Fibroblast of lung (primary cell): ENCODE results near the gene TRIB2. TPM values are rescaled to one million over a fixed set of nuclear protein-coding genes. Genes with fewer than 3 reads are reported as not detected.
A peak's percentile ranks its signal among the peaks of the same experiment; 100 is the strongest.

Experiments
- DNase-seq, 2 donors: peaks; one replicate each; pipeline versions ENCODE4 v3.0.0 to v3.0.0-alpha.2; 2010; ENCODE audit warnings: low read depth in 2 of 2
- H2AFZ ChIP-seq: 2 replicates; pipeline ENCODE4 v1.5.1; 2012; ENCODE audit warnings: low read length, control low read depth, inconsistent platforms
- H3K27ac ChIP-seq: 2 replicates; pipeline ENCODE4 v1.5.1; 2011; ENCODE audit warnings: low read length, control low read depth; ENCODE audit not compliant: insufficient read depth
- H3K27me3 ChIP-seq: 2 replicates; pipeline ENCODE4 v1.5.1; 2011; ENCODE audit warnings: mild to moderate bottlenecking, low read length; ENCODE audit not compliant: control insufficient read depth, insufficient read depth
- H3K36me3 ChIP-seq: 2 replicates; pipeline ENCODE4 v1.5.1; 2011; ENCODE audit warnings: low read length; ENCODE audit not compliant: control insufficient read depth, insufficient read depth
- H3K4me1 ChIP-seq: 2 replicates; pipeline ENCODE4 v1.5.1; 2011; ENCODE audit warnings: low read length; ENCODE audit not compliant: control insufficient read depth, insufficient read depth; ENCODE audit errors: extremely low read depth
- H3K4me2 ChIP-seq: 2 replicates; pipeline ENCODE4 v1.5.1; 2011; ENCODE audit warnings: low read length, control low read depth; ENCODE audit not compliant: insufficient read depth; ENCODE audit errors: extremely low read depth
- H3K4me3 ChIP-seq, 4 experiments: fragments of 200-600 bp in 1 of 4; sonication (generic) in 1 of 4; replicated peaks in 1 of 4; 2 replicates each; pipeline ENCODE4 v1.5.1; 2011 to 2016; ENCODE audit warnings: low read length in 4 of 4, low read depth in 3 of 4, mild to moderate bottlenecking in 3 of 4, control low read depth in 2 of 4, inconsistent platforms in 1 of 4, mixed read lengths in 1 of 4; ENCODE audit not compliant: insufficient read depth in 1 of 4; ENCODE audit errors: control extremely low read depth in 1 of 4
- H3K79me2 ChIP-seq: 2 replicates; pipeline ENCODE4 v1.5.1; 2012; ENCODE audit warnings: mild to moderate bottlenecking, low read length, inconsistent platforms; ENCODE audit not compliant: control insufficient read depth, insufficient read depth
- H3K9ac ChIP-seq: 2 replicates; pipeline ENCODE4 v1.5.1; 2011; ENCODE audit warnings: mild to moderate bottlenecking, low read length, control low read depth; ENCODE audit not compliant: insufficient read depth
- H3K9me3 ChIP-seq: 2 replicates; pipeline ENCODE4 v1.5.1; 2012; ENCODE audit warnings: low read depth, low read length; ENCODE audit not compliant: control insufficient read depth, insufficient read depth
- H4K20me1 ChIP-seq: 2 replicates; pipeline ENCODE4 v1.5.1; 2011; ENCODE audit warnings: low read length; ENCODE audit not compliant: control insufficient read depth, insufficient read depth; ENCODE audit errors: extremely low read depth
- EZH2 ChIP-seq: IDR thresholded peaks from 2 replicates; pipeline ENCODE4 v1.5.1; 2012; ENCODE audit warnings: low read length, control low read depth, mild to moderate bottlenecking; ENCODE audit errors: missing control alignments
- polyA plus RNA-seq, 2 donors: library from polyadenylated mRNA; depleted of rRNA in 1 of 2; stranded (reverse) in 1 of 2; unstranded in 1 of 2; fragments of >200 nt; gene quantifications; 2 replicates each; pipeline ENCODE4 v1.2.1, GENCODE V29; 2011 to 2012; ENCODE audit warnings: missing spikeins in 1 of 2
- total RNA-seq: library from RNA; depleted of rRNA; stranded (reverse); fragments of >200 nt; gene quantifications from 2 replicates; pipeline ENCODE4 v1.2.1, GENCODE V29; 2014
- TF ChIP-seq, protein P1 (sequence below), 2 donors: IDR thresholded peaks in 1 of 2; conservative IDR thresholded peaks in 1 of 2; 1 replicate in 1 of 2; 2 replicates in 1 of 2; pipeline ENCODE4 v1.5.1; 2011 to 2012; ENCODE audit warnings: low read length in 2 of 2, control low read depth in 1 of 2, inconsistent platforms in 1 of 2, low read depth in 1 of 2, mild to moderate bottlenecking in 1 of 2

The TRIB2 gene
- total and polyA plus RNA-seq, 2 donors (not counting 1 experiment from before 2014, with no cell fraction given): 26.1 to 31.0 TPM

GRCh38 chr2:12712881-12713280, 3.9 kb upstream of the TRIB2 start:
- Histone ChIP-seq H3K9me3 (no peaks in the 10 kb centered on the region), H3K27ac (no peak overlapping the region), H3K9ac (no peak overlapping the region), H3K27me3 (no peaks in the 10 kb centered on the region), H4K20me1 (no peaks in the 10 kb centered on the region), H3K79me2 (peaks cover 8% of the 10 kb centered on the region), H3K4me1 (peaks cover 8% of the 10 kb centered on the region), H3K4me2 (no peak overlapping the region), H3K4me3 (no peak overlapping the region), H2AFZ (no peak overlapping the region), H3K36me3 (no peaks in the 10 kb centered on the region)
- DNase-seq: peak in 1 of 2 donors; percentile 80
- TF ChIP-seq, protein P1, sequence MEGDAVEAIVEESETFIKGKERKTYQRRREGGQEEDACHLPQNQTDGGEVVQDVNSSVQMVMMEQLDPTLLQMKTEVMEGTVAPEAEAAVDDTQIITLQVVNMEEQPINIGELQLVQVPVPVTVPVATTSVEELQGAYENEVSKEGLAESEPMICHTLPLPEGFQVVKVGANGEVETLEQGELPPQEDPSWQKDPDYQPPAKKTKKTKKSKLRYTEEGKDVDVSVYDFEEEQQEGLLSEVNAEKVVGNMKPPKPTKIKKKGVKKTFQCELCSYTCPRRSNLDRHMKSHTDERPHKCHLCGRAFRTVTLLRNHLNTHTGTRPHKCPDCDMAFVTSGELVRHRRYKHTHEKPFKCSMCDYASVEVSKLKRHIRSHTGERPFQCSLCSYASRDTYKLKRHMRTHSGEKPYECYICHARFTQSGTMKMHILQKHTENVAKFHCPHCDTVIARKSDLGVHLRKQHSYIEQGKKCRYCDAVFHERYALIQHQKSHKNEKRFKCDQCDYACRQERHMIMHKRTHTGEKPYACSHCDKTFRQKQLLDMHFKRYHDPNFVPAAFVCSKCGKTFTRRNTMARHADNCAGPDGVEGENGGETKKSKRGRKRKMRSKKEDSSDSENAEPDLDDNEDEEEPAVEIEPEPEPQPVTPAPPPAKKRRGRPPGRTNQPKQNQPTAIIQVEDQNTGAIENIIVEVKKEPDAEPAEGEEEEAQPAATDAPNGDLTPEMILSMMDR (conservative IDR thresholded peaks at IDR 0.05 in 1 of 2, IDR thresholded peaks at IDR 0.05 in 1 of 2; ENCODE audit: low read depth in 1 of 2, low read length in 2 of 2): no peak
- TF ChIP-seq EZH2: no peak

DNA sequence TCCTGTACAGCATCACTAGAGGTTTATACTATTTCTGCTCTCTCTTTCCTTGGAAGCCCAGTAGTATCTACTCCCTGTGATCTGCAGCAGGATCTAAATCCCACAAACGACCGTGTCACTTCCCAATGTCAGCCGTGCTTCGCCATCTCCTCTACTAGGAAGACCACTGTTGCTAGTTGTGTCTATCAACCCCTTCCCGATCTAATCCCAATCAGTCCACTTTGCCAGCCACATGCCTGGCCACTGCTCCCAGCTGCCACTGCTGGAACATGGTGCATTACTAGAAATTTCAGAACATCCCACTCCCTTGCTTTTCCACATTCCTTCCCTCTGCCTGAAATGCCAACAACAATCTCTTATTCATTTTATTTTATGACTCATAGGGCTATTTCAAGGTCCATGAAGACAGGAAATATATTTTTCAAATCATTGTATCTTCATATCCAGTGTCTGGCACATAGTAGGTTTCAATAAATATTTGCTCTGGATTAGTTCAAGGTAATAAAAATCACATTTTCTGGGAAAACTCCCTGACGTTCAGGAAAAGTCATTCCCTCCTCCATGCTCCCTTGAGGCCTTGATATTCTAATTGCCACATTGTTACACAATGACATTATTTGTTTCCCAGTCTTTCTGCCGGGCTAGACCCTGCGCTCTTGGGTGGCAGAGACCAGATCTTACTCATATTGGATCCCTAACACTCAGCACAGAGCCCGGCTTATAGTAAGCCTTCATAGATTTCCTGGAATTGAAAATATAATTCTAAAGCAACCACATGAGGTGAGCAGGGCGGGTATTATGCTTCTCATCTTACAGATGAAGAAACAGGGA, 2.1 kb upstream of the TRIB2 start:
- peak; percentile 40 to 75 for DNase-seq
- Histone ChIP-seq H3K27me3 (no peaks in the 10 kb centered on the region), H3K4me3 (no peak overlapping the region), H3K4me1 (peaks cover 8% of the 10 kb centered on the region), H2AFZ (no peak overlapping the region), H3K36me3 (no peaks in the 10 kb centered on the region), H3K27ac (no peak overlapping the region), H3K9me3 (no peaks in the 10 kb centered on the region), H3K79me2 (peaks cover 25% of the 10 kb centered on the region), H3K9ac (no peak overlapping the region), H4K20me1 (no peaks in the 10 kb centered on the region), H3K4me2 (no peak overlapping the region)
- TF ChIP-seq EZH2: no peak
- TF ChIP-seq, protein P1 (conservative IDR thresholded peaks at IDR 0.05 in 1 of 2, IDR thresholded peaks at IDR 0.05 in 1 of 2; ENCODE audit: low read depth in 1 of 2, low read length in 2 of 2): no peak

DNA sequence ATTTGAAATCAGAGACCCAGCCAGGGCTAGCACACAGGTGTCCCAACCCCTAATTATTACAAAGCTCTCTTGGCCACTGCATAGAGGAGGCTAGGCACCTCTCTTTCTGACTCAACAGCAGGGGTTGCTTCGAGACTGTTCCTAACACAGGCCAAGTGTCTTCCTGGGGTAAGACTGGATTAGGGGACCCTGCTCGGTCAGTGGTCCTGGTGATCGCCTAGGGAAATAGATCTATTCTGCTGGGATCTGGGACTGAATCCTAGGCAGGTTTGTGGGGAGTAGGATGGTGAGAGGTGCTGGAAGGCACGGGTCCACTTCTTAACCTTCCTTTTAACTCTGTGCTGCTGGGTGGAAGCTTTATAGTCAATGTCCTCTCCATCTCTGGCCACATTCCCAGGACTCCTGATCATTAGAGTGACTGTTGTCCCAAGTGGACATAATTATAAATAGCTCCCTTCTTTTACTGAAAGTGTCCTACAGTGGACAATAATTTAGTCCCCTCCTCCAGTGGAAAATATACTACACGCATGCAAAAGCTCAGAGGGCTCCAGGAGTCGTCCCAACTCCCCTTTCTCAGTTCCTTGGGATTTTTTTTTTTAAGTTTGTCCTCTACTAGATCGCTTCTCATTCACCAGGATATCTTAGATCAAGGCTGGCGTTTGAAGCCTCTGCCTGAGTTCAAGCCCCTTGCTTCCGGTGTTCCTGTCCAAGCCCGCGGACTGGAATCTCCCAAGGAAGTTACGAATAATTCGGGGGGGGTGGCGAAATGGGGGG, 1.3 kb upstream of the TRIB2 start:
- Histone ChIP-seq H3K27ac (peak overlapping the region; percentile 90), H3K27me3 (no peaks in the 10 kb centered on the region), H3K79me2 (peaks cover 32% of the 10 kb centered on the region), H3K4me3 (peak overlapping the region in 2 of 4 experiments; percentile 70 to 97), H3K4me2 (no peak overlapping the region), H3K9ac (no peak overlapping the region), H2AFZ (no peak overlapping the region), H3K4me1 (peaks cover 8% of the 10 kb centered on the region), H4K20me1 (no peaks in the 10 kb centered on the region), H3K36me3 (no peaks in the 10 kb centered on the region), H3K9me3 (no peaks in the 10 kb centered on the region)
- no peak for DNase-seq
- TF ChIP-seq, protein P1 (conservative IDR thresholded peaks at IDR 0.05 in 1 of 2, IDR thresholded peaks at IDR 0.05 in 1 of 2; ENCODE audit: low read depth in 1 of 2, low read length in 2 of 2): no peak
- no peak for TF ChIP-seq EZH2
